Ovary (tissue), 9 donors: ENCODE results near the gene CACNA1E. TPM values are rescaled to one million over a fixed set of nuclear protein-coding genes. Genes with fewer than 3 reads are reported as not detected.

Experiments
- DNase-seq, 5 donors: peaks; one replicate each; pipeline ENCODE4 v3.0.0-alpha.2; 2019 to 2020
- H3K27ac ChIP-seq, 2 donors: fragments of 200-600 bp; one replicate each; pipeline versions ENCODE4 v1.5.1 to v1.8.0; 2019 to 2022
- H3K27me3 ChIP-seq: fragments of 200-600 bp; one replicate; pipeline ENCODE4 v1.8.0; 2022
- H3K36me3 ChIP-seq: fragments of 200-600 bp; sonication (generic); one replicate; pipeline ENCODE4 v1.5.1; 2019
- H3K4me1 ChIP-seq: one replicate; pipeline ENCODE4 v1.8.1; 2013; ENCODE audit warnings: mild to moderate bottlenecking, moderate library complexity; ENCODE audit not compliant: insufficient read depth
- H3K4me3 ChIP-seq: fragments of 200-600 bp; sonication (generic); one replicate; pipeline ENCODE4 v1.5.1; 2017
- H3K9me3 ChIP-seq, 2 donors: fragments of 200-600 bp in 1 of 2; sonication (generic) in 1 of 2; one replicate each; pipeline versions ENCODE4 v1.5.1 to v1.8.1; 2013 to 2019; ENCODE audit warnings: mild to moderate bottlenecking in 1 of 2, moderate library complexity in 1 of 2
- CTCF ChIP-seq, 3 donors: fragments of 450-650 bp in 2 of 3; fragments of 200-600 bp in 1 of 3; IDR thresholded peaks; one replicate each; pipeline versions ENCODE4 v1.5.1 to v1.8.0; 2016 to 2022; ENCODE audit warnings: antibody characterized with exemption in 3 of 3, mild to moderate bottlenecking in 1 of 3
- EP300 ChIP-seq: sonication (generic); formaldehyde crosslinking; IDR thresholded peaks from one replicate; pipeline ENCODE4 v1.6.1; 2017; ENCODE audit warnings: antibody characterized with exemption
- POLR2A ChIP-seq: fragments of 450-650 bp; IDR thresholded peaks from one replicate; pipeline ENCODE4 v1.6.1; 2017; ENCODE audit warnings: antibody characterized with exemption, mild to moderate bottlenecking, moderate library complexity
- WGBS, 3 donors: extraction: QIAGEN DNeasy Blood & Tissue Kit in 1 of 3; methylation state at CpG; one replicate each; pipeline versions ENCODE4 v1.1.5 to v1.1.7; 2013 to 2017; 5-methylcytosine and 5-hydroxymethylcytosine counted together
- intact Hi-C, 4 donors: fragments of 100-400 bp; cut with DNase I; formaldehyde crosslinking; loops; one replicate each; pipeline versions ENCODE4 v1.11.0 to v1.15.1; 2022 to 2023
- polyA plus RNA-seq, 2 donors: library from polyadenylated mRNA; stranded (reverse); fragments of 200-250 nt in 1 of 2; fragments of 350-450 nt in 1 of 2; fragmentation: Illumina TruSeq in 1 of 2; extraction: RNeasy Lipid Tissue Mini Kit (QIAGEN cat#74804) in 1 of 2; gene quantifications; one replicate each; pipeline ENCODE4 v1.2.3, GENCODE V29; 2013 to 2014
- total RNA-seq, 7 donors: library from RNA; depleted of rRNA in 2 of 7; stranded (reverse); fragments of >200 nt in 2 of 7; fragmentation: NEBNext Ultra II Directional in 3 of 7; extraction: Animal tissue kit (Norgen Biotek cat#: 25700) in 3 of 7; gene quantifications; one replicate each; pipeline versions ENCODE4 v1.1.0 to v1.2.4, GENCODE V29; 2016 to 2023
- donor health status: DM: no; HTN: no; CAD: no; lungs with moderate emphysema.
- donor health status: DM: no; HTN: no; CAD: no.
- donor health status: Bipolar disorder and iron deficiency.
- donor health status: DM: yes; HTN: yes; CAD: no.
- donor health status: DM: no; HTN: no; CAD: no.
- donor health status: DM: yes; HTN: yes; CAD: no.

Gene CACNA1E
- total and polyA plus RNA-seq, 9 donors = 0.01 to 0.34 (median 0.10) TPM; not detected in 3

DNA sequence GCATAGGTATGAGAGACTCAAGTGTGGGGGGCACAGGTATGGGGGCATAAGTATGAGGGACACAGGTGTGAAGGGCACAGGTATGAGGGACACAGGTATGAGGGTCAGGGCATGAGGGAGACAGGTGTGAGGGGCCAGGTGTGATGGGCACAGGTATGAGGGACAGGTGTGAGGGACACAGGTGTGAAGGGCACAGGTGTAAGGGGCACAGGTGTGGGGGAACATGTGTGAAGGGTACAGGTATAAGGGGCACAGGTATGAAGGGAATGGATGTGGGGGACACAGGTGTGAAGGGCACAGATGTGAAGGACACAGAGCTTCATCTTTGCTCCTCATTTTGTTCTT lies 41.2 kb upstream of the CACNA1E start:
- Histone ChIP-seq H3K4me1 (no peaks in the 10 kb centered on the region), H3K27ac (no peak overlapping the region), H3K27me3 (no peaks in the 10 kb centered on the region), H3K4me3 (no peak overlapping the region), H3K9me3 (no peaks in the 10 kb centered on the region), H3K36me3 (no peaks in the 10 kb centered on the region)
- no peak for TF ChIP-seq EP300
- no peak for TF ChIP-seq CTCF (IDR thresholded peaks at IDR 0.05)
- no peak for TF ChIP-seq POLR2A
- intact Hi-C loops = no loop called here
- DNase-seq = no peak

DNA sequence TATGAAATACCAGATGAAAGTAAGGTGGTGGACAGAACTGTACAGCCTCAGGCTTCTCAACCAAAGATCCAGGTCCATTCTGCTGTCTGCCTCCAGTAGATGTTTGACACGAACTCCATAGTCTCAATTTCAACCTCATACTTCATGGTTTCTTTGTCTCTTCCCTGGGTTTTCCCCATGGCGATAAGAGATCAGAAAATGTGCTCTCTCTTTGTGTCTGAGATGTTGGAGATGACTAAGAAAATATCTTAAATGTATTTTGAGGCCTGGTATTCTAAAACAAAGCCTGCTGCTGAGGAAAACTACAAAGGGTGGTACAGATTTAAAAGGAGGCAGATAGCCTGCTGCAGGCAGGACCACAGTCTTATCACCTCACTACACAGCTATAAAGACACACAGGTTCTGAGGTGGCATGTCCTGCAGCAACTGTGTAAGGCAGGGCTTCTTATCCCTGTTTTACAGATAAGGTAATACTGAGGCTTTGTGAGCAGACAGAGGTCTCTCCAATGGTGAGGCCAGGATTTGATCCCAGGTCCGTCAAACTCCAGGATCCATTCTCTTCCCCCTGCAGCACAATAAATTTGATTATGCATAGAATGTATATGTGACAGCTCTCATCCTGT lies 40.0 kb upstream of the CACNA1E start:
- no peak for DNase-seq
- intact Hi-C loops = no loop called here
- no peaks in the 10 kb centered on the region for H3K9me3 ChIP-seq
- no peaks in the 10 kb centered on the region for H3K36me3 ChIP-seq
- no peak for TF ChIP-seq EP300
- no peak for TF ChIP-seq CTCF (IDR thresholded peaks at IDR 0.05)
- no peak for TF ChIP-seq POLR2A
- H3K4me3 ChIP-seq = no peak overlapping the region
- no peaks in the 10 kb centered on the region for H3K4me1 ChIP-seq
- no peaks in the 10 kb centered on the region for H3K27me3 ChIP-seq
- WGBS, 3 donors = 85 to 92% (median 86%) methylated on average over 3 of the region's 3 CpGs
- no peak overlapping the region for H3K27ac ChIP-seq

DNA sequence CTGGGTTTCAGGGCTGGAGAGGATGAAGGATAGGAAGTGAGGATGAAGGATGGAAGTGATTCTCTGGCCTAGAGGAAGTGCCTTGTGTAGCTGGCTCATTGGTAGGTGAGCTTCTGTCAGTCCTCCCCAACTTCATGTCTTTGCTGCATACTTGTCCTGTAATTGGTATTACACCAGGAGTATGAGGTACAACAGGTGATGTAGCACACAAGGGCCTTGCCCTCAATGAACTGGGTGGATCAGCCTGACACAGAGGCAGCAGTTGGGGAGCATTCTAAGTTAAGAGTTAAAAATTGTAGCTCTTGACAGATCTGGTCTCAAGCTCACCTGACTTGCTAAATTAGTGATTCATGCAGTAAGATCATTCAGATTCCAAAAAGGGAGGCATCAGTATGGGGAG lies 37.9 kb upstream of the CACNA1E start:
- intact Hi-C loops = no loop called here
- H3K27ac ChIP-seq = no peak overlapping the region
- H3K27me3 ChIP-seq = no peaks in the 10 kb centered on the region
- TF ChIP-seq CTCF (IDR thresholded peaks at IDR 0.05) (no peak), EP300 (no peak), POLR2A (no peak)
- H3K9me3 ChIP-seq = no peaks in the 10 kb centered on the region
- no peak for DNase-seq
- H3K36me3 ChIP-seq = no peaks in the 10 kb centered on the region
- H3K4me3 ChIP-seq = no peak overlapping the region
- no peaks in the 10 kb centered on the region for H3K4me1 ChIP-seq

GRCh38 chr1:181448461-181448860 lies 34.9 kb upstream of the CACNA1E start:
- no peak overlapping the region for H3K27ac ChIP-seq
- DNase-seq = no peak
- no peak for TF ChIP-seq EP300
- TF ChIP-seq POLR2A = no peak
- no peak for TF ChIP-seq CTCF (IDR thresholded peaks at IDR 0.05)
- no peaks in the 10 kb centered on the region for H3K36me3 ChIP-seq
- no peaks in the 10 kb centered on the region for H3K9me3 ChIP-seq
- intact Hi-C loops = no loop called here
- 34 to 52% (median 51%) methylated on average over 2 to 3 of the region's 3 CpGs for WGBS, 3 donors
- no peak overlapping the region for H3K4me3 ChIP-seq
- no peaks in the 10 kb centered on the region for H3K4me1 ChIP-seq
- no peaks in the 10 kb centered on the region for H3K27me3 ChIP-seq
